HG03521 (cell line): ENCODE measurements around the gene IGF2BP2.
"Not testable (repeated sequence)": the region's sequence is repeated elsewhere in the genome, so short reads cannot be mapped to it uniquely, and the experiment has no call there.

Experiments
- ATAC-seq: cut with Tn5 transposase; IDR thresholded peaks from one replicate; pipeline ENCODE4 v1.9.1; 2021; ENCODE audit warnings: mild to moderate bottlenecking, moderate library complexity; ENCODE audit not compliant: unreplicated experiment

IGF2BP2 gene

DNA sequence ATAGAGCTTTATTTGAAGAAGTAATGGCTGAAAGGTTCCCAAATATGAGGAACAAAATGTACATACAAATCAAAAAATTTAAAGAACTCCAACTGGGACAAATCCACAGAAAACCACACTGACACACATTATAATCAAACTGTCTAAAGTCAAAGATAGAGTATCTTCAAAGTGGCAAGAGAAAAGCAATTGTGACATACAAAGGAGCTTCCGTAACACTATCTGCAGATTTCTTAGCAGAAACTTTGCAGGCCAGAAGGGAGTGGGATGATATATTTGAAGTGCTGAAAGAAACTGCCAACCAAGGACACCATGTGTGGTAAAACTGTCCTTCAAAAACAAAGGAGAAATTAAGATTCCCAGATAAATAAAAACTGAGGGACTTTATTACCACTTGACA lies 146.8 kb downstream of the IGF2BP2 start:
- ATAC-seq, result no peak

GRCh38 chr3:185677146-185677829 lies 147.6 kb downstream of the IGF2BP2 start:
- no peak for ATAC-seq

DNA sequence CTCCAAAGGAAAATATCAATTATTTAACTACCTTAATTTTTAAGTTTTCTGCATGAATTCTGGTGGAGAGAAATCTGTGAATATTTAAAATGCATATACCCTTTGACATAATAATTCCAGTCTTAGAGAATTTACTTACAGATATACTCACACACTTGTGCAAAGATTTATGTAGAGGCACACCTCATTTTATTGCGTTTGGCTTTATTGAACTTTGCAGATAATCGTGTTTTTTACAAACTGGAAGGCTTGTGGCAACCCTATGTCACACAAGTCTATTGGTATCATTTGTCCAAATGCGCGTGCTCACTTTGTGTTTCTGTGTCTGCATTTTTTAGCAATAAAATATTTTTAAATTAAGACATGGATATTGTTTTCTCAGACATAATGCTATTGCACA lies 157.3 kb downstream of the IGF2BP2 start:
- no peak for ATAC-seq

GRCh38 chr3:185663929-185664328 lies 160.9 kb downstream of the IGF2BP2 start:
- ATAC-seq, result no peak

GRCh38 chr3:185661772-185662171 lies 163.1 kb downstream of the IGF2BP2 start:
- ATAC-seq, result no peak

DNA sequence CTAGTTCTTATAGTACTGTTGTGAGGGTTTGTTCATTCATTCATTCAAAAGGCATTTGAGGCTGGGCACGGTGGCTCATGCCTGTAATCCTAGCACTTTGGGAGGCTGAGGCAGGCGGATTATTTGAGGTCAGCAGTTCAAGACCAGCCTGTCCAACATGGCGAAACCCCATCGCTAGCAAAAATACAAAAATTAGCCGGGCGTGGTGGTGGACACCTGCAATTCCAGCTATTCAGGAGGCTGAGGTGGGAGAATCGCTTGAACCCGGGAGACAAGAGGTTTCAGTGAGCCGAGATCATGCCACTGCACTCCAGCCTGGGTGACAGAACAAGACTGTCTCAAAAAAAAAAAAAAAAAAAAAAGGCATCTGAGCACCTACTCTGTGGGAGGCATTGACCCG lies 163.5 kb downstream of the IGF2BP2 start:
- not testable (repeated sequence) for ATAC-seq

- peak; percentile 53 for ATAC-seq
Measured at GRCh38 chr3:185659942-185660921, 164.6 kb downstream of the IGF2BP2 start.

- no peak for ATAC-seq
Measured at GRCh38 chr3:185658943-185659342, 165.9 kb downstream of the IGF2BP2 start.

GRCh38 chr3:185658504-185658912 lies 166.3 kb downstream of the IGF2BP2 start:
- ATAC-seq, result no peak

DNA sequence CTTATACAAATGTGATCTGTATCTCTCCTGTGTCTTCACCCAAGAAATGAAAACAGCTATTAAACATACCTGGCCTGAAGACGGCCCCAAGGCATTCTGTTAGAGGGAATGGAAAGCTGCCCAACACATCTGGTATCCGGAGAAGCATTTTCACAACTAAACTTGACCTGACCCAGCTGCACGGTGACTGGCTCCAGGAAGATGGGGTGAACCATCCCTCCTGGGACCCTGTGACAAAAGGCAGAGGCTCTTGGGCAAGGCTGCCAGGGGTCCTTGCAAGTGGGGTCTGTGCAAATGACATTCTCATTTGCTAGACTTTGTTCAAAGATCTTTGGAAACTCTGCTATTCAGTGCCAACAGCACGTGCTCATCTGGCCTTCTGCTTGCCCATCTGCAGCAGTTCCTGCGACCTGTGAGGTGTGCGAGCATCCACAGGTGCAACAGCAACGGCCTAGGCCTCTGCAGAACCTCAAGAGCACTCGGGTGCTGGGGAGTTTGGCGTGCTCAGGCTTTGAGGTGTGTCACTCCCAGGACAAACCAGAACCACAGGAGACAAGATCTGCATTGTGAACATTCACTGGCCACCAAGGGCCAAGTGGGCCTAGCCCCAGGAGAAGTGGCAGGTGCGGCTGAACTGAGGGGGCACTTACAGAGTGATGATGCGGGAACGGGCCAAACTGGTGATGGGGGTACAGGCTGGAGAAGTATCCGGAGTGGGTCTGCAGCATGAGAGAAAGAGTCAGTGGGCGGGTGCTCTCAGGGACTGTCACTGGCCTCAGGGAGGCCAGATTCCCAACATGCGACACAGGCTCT lies 166.9 kb downstream of the IGF2BP2 start:
- ATAC-seq, result no peak

DNA sequence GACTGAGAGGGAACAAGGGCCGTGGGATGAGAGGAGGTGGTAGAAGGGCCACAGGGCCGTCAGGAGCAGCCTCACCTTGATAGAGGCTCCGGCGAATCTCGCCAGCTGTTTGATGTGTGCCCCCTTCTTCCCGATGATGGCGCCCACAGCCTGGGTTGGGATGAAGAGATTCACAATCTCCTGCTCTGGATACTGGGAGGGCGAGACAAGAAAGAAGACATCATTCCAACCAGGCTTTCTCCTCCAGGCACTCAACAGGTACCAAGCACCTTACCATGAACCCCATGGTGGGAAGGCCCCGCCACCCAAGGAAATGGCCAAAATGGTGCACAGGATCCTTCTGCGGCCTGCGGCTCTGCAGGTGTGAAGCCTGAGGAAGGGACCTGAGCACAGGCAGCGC lies 167.6 kb downstream of the IGF2BP2 start:
- ATAC-seq, result no peak

- no peak for ATAC-seq
Measured at GRCh38 chr3:185656321-185656840, 168.5 kb downstream of the IGF2BP2 start.

GRCh38 chr3:185655426-185656320 lies 169.2 kb downstream of the IGF2BP2 start:
- ATAC-seq, result no peak

DNA sequence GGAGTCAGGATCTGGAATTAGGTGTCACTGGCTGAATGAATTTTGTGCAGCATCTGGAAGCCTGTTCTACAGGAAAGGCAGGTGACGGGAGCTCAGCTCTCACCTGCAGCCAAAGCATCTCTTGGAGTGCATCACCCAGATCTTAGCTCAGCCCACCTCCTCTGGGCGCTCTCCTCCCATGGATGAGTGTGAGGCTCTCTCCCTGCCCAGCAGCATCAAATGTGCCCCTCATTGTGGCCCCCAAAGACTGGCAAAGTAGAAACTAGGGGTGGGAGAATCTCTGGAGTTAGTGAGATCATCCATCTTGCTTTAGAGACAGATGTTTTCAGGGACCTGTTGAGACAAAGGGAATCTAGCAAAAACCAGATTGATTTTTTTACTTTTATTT lies 170.1 kb downstream of the IGF2BP2 start:
- no peak for ATAC-seq

- no peak for ATAC-seq
Measured at GRCh38 chr3:185653949-185654757, 170.7 kb downstream of the IGF2BP2 start.

- ATAC-seq, result no peak
Measured at GRCh38 chr3:185651971-185652370, 172.9 kb downstream of the IGF2BP2 start.

DNA sequence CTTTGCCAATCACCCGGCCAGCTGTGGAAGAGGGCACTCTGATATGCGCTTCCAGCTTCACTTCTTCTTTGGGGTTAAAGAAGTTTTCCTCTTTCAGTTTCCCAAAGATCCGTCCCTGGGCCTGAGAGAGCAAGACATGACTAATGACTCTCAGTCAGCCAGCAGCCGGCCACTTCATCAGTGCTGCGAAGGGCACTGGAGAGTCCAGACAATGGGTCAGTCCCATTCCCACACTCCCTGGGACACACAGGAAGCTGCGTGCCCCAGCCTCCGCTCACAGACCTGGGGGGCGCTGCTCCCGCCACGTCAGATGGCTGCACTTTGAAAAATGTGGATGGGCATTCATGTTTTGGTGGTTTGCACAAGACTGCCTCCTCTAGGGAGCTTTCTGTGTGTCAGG lies 175.4 kb downstream of the IGF2BP2 start:
- ATAC-seq, result no peak

- no peak for ATAC-seq
Measured at GRCh38 chr3:185648396-185648795, 176.4 kb downstream of the IGF2BP2 start.

GRCh38 chr3:185647880-185648210 lies 177.0 kb downstream of the IGF2BP2 start:
- ATAC-seq, result no peak
